ENCODE data around the gene TMEM79.

- TF ChIP-seq, protein P1, sequence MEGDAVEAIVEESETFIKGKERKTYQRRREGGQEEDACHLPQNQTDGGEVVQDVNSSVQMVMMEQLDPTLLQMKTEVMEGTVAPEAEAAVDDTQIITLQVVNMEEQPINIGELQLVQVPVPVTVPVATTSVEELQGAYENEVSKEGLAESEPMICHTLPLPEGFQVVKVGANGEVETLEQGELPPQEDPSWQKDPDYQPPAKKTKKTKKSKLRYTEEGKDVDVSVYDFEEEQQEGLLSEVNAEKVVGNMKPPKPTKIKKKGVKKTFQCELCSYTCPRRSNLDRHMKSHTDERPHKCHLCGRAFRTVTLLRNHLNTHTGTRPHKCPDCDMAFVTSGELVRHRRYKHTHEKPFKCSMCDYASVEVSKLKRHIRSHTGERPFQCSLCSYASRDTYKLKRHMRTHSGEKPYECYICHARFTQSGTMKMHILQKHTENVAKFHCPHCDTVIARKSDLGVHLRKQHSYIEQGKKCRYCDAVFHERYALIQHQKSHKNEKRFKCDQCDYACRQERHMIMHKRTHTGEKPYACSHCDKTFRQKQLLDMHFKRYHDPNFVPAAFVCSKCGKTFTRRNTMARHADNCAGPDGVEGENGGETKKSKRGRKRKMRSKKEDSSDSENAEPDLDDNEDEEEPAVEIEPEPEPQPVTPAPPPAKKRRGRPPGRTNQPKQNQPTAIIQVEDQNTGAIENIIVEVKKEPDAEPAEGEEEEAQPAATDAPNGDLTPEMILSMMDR (IDR thresholded peaks at IDR 0.05; ENCODE audit: low read depth, low read length): no peak
- TF ChIP-seq EZH2phosphoT487 (IDR thresholded peaks at IDR 0.05; ENCODE audit: low read depth): no peak
Measured at GRCh38 chr1:156310962-156311361, 26.8 kb downstream of the TMEM79 start.

All from OCI-LY3 (cell line).